Activated T-cell treated with anti-CD3 and anti-CD28 coated beads, Interleukin-2, amount 50 U/mL, for 4 hours (primary cell): ENCODE measurements around the gene DNAJB11. TPM values are rescaled to one million over a fixed set of nuclear protein-coding genes. Genes with fewer than 3 reads are reported as not detected.
"Not testable (repeated sequence)": the region's sequence is repeated elsewhere in the genome, so short reads cannot be mapped to it uniquely, and the experiment has no call there.

ENCODE experiments used
- ATAC-seq, 2 donors: fragments of 200-7000 bp; cut with Tn5 transposase; one replicate each; pipeline ENCODE4 v1.10.0; 2021
- DNase-seq: peaks from one replicate; pipeline ENCODE4 v3.0.0-alpha.2; 2020
- H3K27me3 Mint-ChIP-seq: one replicate; pipeline ENCODE4 v1.8.0; 2021; ENCODE audit warnings: low read depth, mixed read lengths
- H3K36me3 Mint-ChIP-seq: one replicate; pipeline ENCODE4 v1.8.0; 2022; ENCODE audit warnings: mixed read lengths; ENCODE audit not compliant: insufficient read depth
- H3K4me1 Mint-ChIP-seq: one replicate; pipeline ENCODE4 v1.8.0; 2021; ENCODE audit warnings: low read depth, mixed read lengths
- H3K4me3 Mint-ChIP-seq: one replicate; pipeline ENCODE4 v1.8.0; 2021; ENCODE audit warnings: mild to moderate bottlenecking, moderate library complexity, mixed read lengths
- H3K9me3 Mint-ChIP-seq: one replicate; pipeline ENCODE4 v1.8.0; 2021; ENCODE audit warnings: mixed read lengths
- total RNA-seq, 3 donors: library from RNA; stranded (reverse); gene quantifications; one replicate each; pipeline ENCODE4 v1.2.1, GENCODE V29; 2021

The DNAJB11 gene
- 10 to 100 TPM; 88.5 to 98.1 (median 91.1) TPM for total RNA-seq

DNA sequence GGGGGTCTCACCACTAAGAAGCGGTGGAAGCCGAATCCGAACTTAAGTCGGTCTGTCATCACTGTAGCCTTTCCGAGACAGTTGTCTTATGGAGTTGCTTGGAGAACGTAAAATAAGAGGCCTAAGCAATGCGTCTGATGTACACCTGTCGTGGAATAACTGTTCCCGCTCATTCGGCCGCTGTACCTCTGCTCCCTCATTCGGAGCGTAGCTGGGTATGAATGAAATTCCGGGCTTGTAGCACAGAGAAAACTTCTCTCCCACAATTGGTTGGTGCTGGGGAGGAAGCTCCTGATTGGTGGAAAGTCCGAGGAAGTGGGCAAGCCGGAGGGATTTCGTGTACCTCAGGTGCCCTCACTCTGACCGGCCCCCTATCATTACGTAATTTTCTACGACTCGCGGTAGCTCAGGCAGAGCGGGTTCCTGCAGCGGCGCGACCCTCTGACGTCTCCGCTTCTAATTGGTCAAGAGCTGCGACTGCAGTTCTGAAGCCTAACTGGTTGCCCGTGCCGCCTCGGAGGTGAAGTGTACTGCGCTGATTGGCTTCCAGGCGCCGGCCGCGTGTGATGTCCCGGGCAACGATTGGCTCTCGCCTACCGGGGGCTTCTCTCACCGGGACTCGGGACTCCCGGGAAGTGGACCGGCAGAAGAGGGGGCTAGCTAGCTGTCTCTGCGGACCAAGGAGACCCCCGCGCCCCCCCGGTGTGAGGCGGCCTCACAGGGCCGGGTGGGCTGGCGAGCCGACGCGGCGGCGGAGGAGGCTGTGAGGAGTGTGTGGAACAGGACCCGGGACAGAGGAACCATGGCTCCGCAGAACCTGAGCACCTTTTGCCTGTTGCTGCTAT is at the start of gene DNAJB11:
Gene DNAJB11 (plus strand): TSS at position 625 of the 845 bp plus-strand sequence. CDS start 178 bp downstream, at position 803.
- no peaks in the 10 kb centered on the region for H3K9me3 Mint-ChIP-seq
- H3K4me1 Mint-ChIP-seq = peaks cover 58% of the 10 kb centered on the region
- H3K27me3 Mint-ChIP-seq = no peaks in the 10 kb centered on the region
- H3K4me3 Mint-ChIP-seq = peak within 1 kb of the TSS; percentile 99
- DNase-seq (peak; percentile 97), ATAC-seq (peak; percentile 85 to 88)
- peaks cover 14% of the 10 kb centered on the region for H3K36me3 Mint-ChIP-seq

GRCh38 chr3:186520957-186521842 is 49.3 kb upstream of the DNAJB11 start:
- Mint-ChIP-seq H3K4me3 (no peak overlapping the region), H3K9me3 (no peaks in the 10 kb centered on the region), H3K36me3 (no peaks in the 10 kb centered on the region), H3K4me1 (peaks cover 57% of the 10 kb centered on the region), H3K27me3 (no peaks in the 10 kb centered on the region)
- ATAC-seq = peak; percentile 47 to 48
- no peak for DNase-seq

DNA sequence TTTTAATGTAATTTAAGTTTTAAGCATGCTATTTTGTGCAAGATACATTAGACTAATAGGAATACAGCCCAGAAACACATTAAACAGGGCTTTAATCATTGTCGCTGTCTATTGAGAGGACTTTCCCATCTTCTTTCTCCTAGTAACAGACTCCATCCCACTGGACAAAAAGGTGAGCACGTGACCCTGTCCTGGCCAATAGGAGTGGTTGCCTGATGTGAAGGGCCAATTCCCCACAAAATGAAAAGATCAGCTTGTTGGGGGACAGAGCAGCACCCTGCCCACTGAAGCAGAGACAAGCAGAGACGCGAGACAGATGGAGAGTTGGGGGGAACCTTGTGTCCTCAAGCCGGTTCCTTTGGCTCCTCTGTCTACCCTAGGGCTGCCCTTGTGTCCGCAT is 47.5 kb upstream of the DNAJB11 start:
- Mint-ChIP-seq H3K9me3 (no peaks in the 10 kb centered on the region), H3K4me3 (no peak overlapping the region), H3K36me3 (no peaks in the 10 kb centered on the region), H3K27me3 (no peaks in the 10 kb centered on the region), H3K4me1 (peaks cover 45% of the 10 kb centered on the region)
- DNase-seq (no peak), ATAC-seq (no peak)

- Mint-ChIP-seq H3K27me3 (no peaks in the 10 kb centered on the region), H3K4me1 (peaks cover 42% of the 10 kb centered on the region), H3K9me3 (no peaks in the 10 kb centered on the region), H3K4me3 (no peak overlapping the region), H3K36me3 (no peaks in the 10 kb centered on the region)
- ATAC-seq (no peak), DNase-seq (no peak)
Measured at GRCh38 chr3:186523434-186523833, 47.1 kb upstream of the DNAJB11 start.

- no peak overlapping the region for H3K4me3 Mint-ChIP-seq
- H3K9me3 Mint-ChIP-seq = no peaks in the 10 kb centered on the region
- H3K4me1 Mint-ChIP-seq = peaks cover 41% of the 10 kb centered on the region
- H3K36me3 Mint-ChIP-seq = peaks cover 4% of the 10 kb centered on the region
- H3K27me3 Mint-ChIP-seq = no peaks in the 10 kb centered on the region
- DNase-seq = no peak
- no peak for ATAC-seq
Measured at GRCh38 chr3:186524616-186525015, 45.9 kb upstream of the DNAJB11 start.

DNA sequence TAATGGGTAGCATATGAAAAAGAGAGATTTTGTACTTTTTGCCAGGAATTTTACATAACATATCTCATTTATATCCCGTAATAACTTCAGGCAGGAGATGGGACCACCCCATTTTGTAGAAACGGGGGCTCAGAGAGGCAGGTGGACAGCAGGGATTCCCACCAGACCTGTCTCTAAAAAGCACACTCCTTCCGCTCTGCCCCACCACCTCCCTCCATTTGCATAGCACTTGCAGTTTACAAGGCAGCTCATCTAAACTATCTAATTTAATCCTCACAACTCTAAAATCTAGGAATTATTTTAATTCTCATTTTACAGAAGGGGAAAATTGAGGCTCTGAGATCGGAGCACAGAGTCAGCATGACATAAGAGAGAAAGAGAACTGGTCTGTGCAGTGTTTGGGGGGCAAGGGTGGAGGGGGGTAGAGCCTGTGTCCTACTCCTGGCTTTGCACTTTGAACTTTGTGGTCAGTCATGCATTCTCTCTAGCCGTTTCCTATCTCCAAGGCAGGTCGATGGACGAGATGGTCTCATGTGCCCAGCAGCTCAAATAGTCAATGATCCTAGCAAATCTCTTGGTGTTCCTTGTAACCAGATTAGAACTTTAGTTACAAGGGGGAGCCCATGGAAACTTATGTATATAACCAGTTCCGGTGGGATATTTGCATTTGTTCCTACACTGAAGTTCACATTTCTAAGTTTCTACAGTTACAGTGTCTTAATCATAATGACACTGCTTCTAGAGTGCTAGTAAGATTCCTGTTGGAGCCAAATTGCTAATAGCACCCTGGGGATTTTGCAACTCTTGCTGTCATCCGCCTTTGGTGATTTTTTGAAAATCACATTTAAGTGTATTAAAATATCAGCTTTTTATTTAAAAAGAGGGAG is 44.9 kb upstream of the DNAJB11 start:
- Mint-ChIP-seq H3K4me3 (no peak overlapping the region), H3K27me3 (no peaks in the 10 kb centered on the region), H3K4me1 (peaks cover 37% of the 10 kb centered on the region), H3K36me3 (peaks cover 4% of the 10 kb centered on the region), H3K9me3 (no peaks in the 10 kb centered on the region)
- DNase-seq = no peak
- no peak for ATAC-seq

DNA sequence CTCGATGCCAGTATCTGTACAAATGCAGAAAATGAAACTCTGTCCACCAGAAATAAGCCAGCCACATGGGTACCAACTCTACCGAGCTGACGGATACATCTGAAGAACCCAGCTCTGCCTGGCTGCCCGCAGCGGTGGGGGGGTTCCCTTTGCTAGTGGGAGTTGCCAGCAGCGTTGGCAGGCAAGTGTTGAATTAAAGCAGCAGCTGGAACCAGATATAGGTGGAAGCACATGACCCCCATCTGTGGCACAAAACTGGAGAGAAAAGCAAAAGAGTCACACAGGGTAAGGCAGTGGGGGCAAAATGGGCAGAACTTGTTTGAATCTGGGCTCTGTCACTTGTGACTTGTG is 44.3 kb upstream of the DNAJB11 start:
- Mint-ChIP-seq H3K36me3 (peaks cover 4% of the 10 kb centered on the region), H3K27me3 (no peaks in the 10 kb centered on the region), H3K4me1 (peaks cover 35% of the 10 kb centered on the region), H3K9me3 (no peaks in the 10 kb centered on the region), H3K4me3 (no peak overlapping the region)
- no peak for DNase-seq
- ATAC-seq = no peak

DNA sequence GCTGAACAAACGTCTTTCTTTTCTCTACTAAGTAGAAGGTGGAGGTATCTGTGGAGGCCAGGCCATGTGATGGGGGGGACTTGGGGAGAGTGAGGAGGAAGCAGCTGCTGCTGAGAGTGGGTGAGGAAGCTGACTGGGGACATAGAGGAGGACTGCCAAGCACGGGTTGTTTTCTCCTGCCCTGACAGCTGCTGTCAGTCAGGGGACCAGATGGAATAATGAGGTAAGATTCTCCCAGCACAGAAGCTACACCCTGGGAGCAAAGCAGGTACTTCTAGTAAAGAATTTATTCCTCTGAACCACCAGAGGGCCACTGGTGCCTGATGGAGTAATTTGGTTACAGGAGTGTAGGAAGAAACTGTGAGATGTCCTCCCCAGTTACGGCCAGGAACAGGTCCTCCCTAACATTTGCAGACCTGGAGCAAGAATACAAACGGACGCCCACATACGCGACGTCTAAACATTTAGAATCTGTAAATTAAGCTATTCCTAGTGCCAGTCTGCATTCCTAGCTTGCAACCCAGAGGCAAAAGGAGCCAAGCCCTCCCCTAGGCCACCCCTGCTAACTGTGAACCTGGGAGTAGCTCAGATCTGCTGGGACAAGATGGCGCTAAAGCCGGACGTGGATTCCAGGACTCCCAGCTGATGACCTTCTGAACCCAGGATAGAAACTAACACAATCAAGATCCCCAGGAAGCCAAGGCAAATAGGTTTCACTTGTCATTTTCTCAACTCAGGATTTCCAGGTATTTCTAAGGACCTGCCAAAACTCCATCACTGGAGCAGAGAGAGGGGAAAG is 41.1 kb upstream of the DNAJB11 start:
- DNase-seq (no peak), ATAC-seq (no peak)
- Mint-ChIP-seq H3K27me3 (no peaks in the 10 kb centered on the region), H3K4me3 (no peak overlapping the region), H3K4me1 (peaks cover 50% of the 10 kb centered on the region), H3K36me3 (peaks cover 8% of the 10 kb centered on the region), H3K9me3 (no peaks in the 10 kb centered on the region)

DNA sequence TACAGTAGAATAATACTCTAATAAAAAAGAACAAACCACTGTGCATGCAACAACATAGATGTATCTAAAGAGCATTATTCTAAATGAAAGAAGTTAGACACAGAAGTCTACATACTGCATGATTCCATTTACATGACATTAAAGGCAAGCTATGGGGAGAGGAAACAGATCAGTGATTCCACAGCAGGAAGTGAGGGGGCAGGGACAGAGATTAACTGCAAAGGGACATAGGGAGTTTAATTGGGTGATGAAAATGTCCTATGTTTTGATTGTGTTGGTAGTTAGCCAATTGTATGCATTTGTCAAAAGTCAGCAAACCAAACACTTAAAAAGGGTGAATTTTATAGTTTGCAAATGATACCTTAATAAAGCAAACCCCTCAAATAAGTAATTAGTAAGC is 40.1 kb upstream of the DNAJB11 start:
- Mint-ChIP-seq H3K4me1 (peaks cover 60% of the 10 kb centered on the region), H3K4me3 (no peak overlapping the region), H3K9me3 (no peaks in the 10 kb centered on the region), H3K27me3 (no peaks in the 10 kb centered on the region), H3K36me3 (peaks cover 8% of the 10 kb centered on the region)
- DNase-seq (no peak), ATAC-seq (no peak)

- ATAC-seq, H3K9me3 Mint-ChIP-seq, DNase-seq, H3K36me3 Mint-ChIP-seq, H3K27me3 Mint-ChIP-seq, H3K4me3 Mint-ChIP-seq: not testable (repeated sequence)
- peaks cover 71% of the 10 kb centered on the region for H3K4me1 Mint-ChIP-seq
Measured at GRCh38 chr3:186531694-186532093, 38.8 kb upstream of the DNAJB11 start.

DNA sequence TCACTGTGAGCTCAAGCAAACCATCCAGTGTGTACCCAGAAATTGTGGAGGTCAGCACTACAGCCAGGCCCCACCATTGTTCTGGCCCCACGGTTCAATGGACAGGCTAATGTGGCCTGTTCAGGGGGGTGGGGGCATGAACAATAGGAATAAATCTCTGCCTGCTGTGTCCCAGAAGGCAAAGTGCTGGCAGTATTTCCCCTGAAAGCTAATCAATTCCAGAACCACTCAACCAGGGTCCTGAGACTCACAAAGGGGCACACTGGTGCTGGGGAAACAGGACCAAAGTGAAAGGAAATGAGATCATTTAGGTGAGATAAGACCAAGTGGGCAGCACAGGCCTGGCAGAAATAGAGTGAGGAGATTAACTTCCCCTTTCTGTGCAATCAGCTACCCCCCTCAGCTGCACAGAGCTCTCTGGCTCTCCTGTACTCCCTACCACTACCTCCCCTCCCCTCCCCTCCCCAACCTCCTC is 37.9 kb upstream of the DNAJB11 start:
- no peak overlapping the region for H3K4me3 Mint-ChIP-seq
- peaks cover 81% of the 10 kb centered on the region for H3K4me1 Mint-ChIP-seq
- H3K36me3 Mint-ChIP-seq = peaks cover 10% of the 10 kb centered on the region
- no peaks in the 10 kb centered on the region for H3K27me3 Mint-ChIP-seq
- DNase-seq (no peak), ATAC-seq (no peak)
- H3K9me3 Mint-ChIP-seq = no peaks in the 10 kb centered on the region

DNA sequence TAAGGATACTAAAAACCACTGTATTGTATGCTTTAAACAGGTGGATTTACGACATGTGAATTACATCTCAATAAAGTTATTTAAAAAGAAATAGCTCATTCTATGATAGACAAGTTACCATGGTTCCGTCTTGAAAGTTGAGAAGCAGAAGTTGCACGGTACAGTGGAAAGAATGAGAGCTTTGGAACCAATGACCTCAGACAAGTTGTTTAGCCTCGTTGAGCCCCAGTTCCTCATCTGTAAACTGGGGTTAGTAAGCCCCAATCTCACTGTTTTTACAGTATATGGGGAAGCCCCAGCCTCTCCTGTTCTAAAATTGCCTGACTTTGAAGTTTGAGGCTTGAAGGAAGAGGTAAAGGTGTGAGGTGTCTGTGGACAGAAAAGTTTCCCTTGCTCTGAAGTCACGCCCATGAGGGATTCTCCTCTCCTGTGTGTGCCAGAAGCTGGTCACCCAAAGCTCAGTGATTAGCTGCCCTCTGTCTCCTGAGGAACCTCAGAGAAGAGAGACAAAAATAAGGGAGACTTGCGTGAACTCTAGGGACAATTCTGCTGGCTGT is 36.3 kb upstream of the DNAJB11 start:
- H3K4me3 Mint-ChIP-seq = peak overlapping the region; percentile 59
- peaks cover 80% of the 10 kb centered on the region for H3K4me1 Mint-ChIP-seq
- H3K9me3 Mint-ChIP-seq = no peaks in the 10 kb centered on the region
- H3K27me3 Mint-ChIP-seq = no peaks in the 10 kb centered on the region
- DNase-seq (peak; percentile 29), ATAC-seq (peak; percentile 84)
- peaks cover 10% of the 10 kb centered on the region for H3K36me3 Mint-ChIP-seq
